A549 (cell line): ENCODE data around the gene GNPDA2.

Experiments used
- CEBPB ChIP-seq, 2 experiments: fragments of >200 bp in 1 of 2; sonication (Bioruptor Twin) in 1 of 2; formaldehyde crosslinking in 1 of 2; IDR thresholded peaks; 2 replicates each; pipeline ENCODE4 v1.6.1; 2012 to 2016
- CHD2 ChIP-seq: fragments of 150-350 bp; IDR thresholded peaks from 2 replicates; pipeline ENCODE4 v1.6.1; 2014; ENCODE audit warnings: low read length; ENCODE audit not compliant: partially characterized antibody
- CTCF ChIP-seq: fragments of >200 bp; sonication (Bioruptor Twin); formaldehyde crosslinking; IDR thresholded peaks from 3 replicates; pipeline ENCODE4 v1.5.1; 2016
- KDM1A ChIP-seq: fragments of 200-600 bp; sonication (generic); IDR thresholded peaks from 2 replicates; pipeline ENCODE4 v1.6.1; 2016; ENCODE audit warnings: low read depth, mild to moderate bottlenecking
- MAFK ChIP-seq: fragments of 450-650 bp; IDR thresholded peaks from 2 replicates; pipeline ENCODE4 v1.6.1; 2014; ENCODE audit not compliant: partially characterized antibody
- MYC ChIP-seq: IDR thresholded peaks from 2 replicates; pipeline ENCODE4 v1.6.1; 2012; ENCODE audit warnings: mild to moderate bottlenecking, inconsistent platforms, low read length, improper control_type of control experiment, borderline replicate concordance
- POLR2A ChIP-seq: IDR thresholded peaks from 2 replicates; pipeline ENCODE4 v1.6.1; 2012; ENCODE audit warnings: mild to moderate bottlenecking, low read length
- RCOR1 ChIP-seq: fragments of 150-350 bp; IDR thresholded peaks from 2 replicates; pipeline ENCODE4 v1.6.1; 2014; ENCODE audit warnings: antibody characterized with exemption, low read length, low read depth
- REST ChIP-seq: fragments of 200-600 bp; sonication (generic); IDR thresholded peaks from 2 replicates; pipeline ENCODE4 v1.6.1; 2016; ENCODE audit warnings: antibody characterized with exemption, mild to moderate bottlenecking, moderate library complexity
- TFCP2L1 ChIP-seq: fragments of 250-450 bp; sonication (Bioruptor Pico); IDR thresholded peaks from 2 replicates; pipeline ENCODE4 v1.5.0; 2021; ENCODE audit warnings: mild to moderate bottlenecking
- TP53 ChIP-seq: fragments of 250-450 bp; sonication (Bioruptor Pico); IDR thresholded peaks from 2 replicates; pipeline ENCODE4 v1.5.0; 2021; ENCODE audit warnings: mild to moderate bottlenecking, moderate library complexity
- ZNF302 ChIP-seq: fragments of 250-450 bp; sonication (Bioruptor Pico); IDR thresholded peaks from 2 replicates; pipeline ENCODE4 v1.9.0; 2021; ENCODE audit warnings: inconsistent platforms, mild to moderate bottlenecking, moderate library complexity
- TF ChIP-seq, protein P1 (sequence below): fragments of 450-650 bp; IDR thresholded peaks from 2 replicates; pipeline ENCODE4 v1.6.1; 2014; ENCODE audit warnings: antibody characterized with exemption
- TF ChIP-seq, protein P2 (sequence below): fragments of >200 bp; sonication (Bioruptor Twin); formaldehyde crosslinking; IDR thresholded peaks from 2 replicates; pipeline ENCODE4 v1.6.1; 2016

DNA sequence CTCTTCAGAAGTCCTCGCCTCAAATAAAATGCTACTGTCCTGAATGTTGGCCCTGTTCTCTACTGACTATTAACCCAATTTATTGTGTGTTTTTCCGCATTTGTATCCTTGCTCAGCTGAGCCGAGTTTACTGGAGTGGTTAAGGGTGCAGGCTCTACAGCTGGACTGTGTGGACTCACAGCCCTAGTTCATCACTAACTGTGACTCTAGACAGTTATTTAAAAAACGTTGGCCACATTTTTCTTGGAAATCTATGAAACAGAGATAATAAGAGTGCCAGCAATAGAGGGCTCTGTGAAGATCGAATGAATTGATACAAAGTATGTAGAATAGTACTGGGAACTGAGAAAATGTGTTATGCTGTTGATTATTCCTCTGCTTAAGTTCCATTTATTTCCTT, 51.0 kb downstream of the GNPDA2 start:
- no peak for TF ChIP-seq POLR2A
- no peak for TF ChIP-seq CTCF
- TF ChIP-seq MYC = no peak
- TF ChIP-seq CEBPB (IDR thresholded peaks at IDR 0.05) = no peak
- no peak for TF ChIP-seq MAFK
- TF ChIP-seq, protein P1, sequence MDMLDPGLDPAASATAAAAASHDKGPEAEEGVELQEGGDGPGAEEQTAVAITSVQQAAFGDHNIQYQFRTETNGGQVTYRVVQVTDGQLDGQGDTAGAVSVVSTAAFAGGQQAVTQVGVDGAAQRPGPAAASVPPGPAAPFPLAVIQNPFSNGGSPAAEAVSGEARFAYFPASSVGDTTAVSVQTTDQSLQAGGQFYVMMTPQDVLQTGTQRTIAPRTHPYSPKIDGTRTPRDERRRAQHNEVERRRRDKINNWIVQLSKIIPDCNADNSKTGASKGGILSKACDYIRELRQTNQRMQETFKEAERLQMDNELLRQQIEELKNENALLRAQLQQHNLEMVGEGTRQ = no peak
- no peak for TF ChIP-seq KDM1A
- no peak for TF ChIP-seq RCOR1
- TF ChIP-seq, protein P2, sequence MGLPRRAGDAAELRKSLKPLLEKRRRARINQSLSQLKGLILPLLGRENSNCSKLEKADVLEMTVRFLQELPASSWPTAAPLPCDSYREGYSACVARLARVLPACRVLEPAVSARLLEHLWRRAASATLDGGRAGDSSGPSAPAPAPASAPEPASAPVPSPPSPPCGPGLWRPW = no peak
- no peak for TF ChIP-seq ZNF302 (CRISPR knock-in tag)
- no peak for TF ChIP-seq REST
- TF ChIP-seq TFCP2L1 = no peak
- TF ChIP-seq TP53 (CRISPR knock-in tag) = no peak
- TF ChIP-seq CHD2 = no peak
